Naive thymus-derived CD4-positive, alpha-beta T cell (primary cell): ENCODE results near the gene NGEF. TPM values are rescaled to one million over a fixed set of nuclear protein-coding genes. Genes with fewer than 3 reads are reported as not detected.

Experiments used
- ATAC-seq: fragments of 150-1000 bp; cut with Tn5 transposase; 2 replicates; pipeline ENCODE4 v1.10.0; 2021; ENCODE audit warnings: mild to moderate bottlenecking, moderate library complexity
- CTCF ChIA-PET: fragments of 350-600 bp; sonication (Branson Sonifier 250); formaldehyde crosslinking; loops from one replicate; lab custom pipeline; 2021; ENCODE audit warnings: antibody characterized with exemption; lab: Charles Lee
- POLR2A ChIA-PET: fragments of 350-600 bp; sonication (Branson Sonifier 250); formaldehyde crosslinking; loops from one replicate; lab custom pipeline; 2021; ENCODE audit warnings: antibody characterized with exemption, inconsistent platforms; lab: Charles Lee
- DNase-seq, 9 donors: peaks; one replicate each; pipeline versions ENCODE4 v3.0.0 to v3.0.0-alpha.2; 2020 to 2022; ENCODE audit warnings: mixed read lengths in 1 of 9
- H3K27ac ChIP-seq: one replicate; pipeline ENCODE4 v1.7.0; 2013; ENCODE audit warnings: mild to moderate bottlenecking, low read depth, low read length, moderate library complexity
- H3K27me3 ChIP-seq, 2 donors: one replicate each; pipeline ENCODE4 v1.7.0; 2013; ENCODE audit warnings: low read length in 2 of 2, mild to moderate bottlenecking in 2 of 2, moderate library complexity in 2 of 2; ENCODE audit not compliant: control insufficient read depth in 2 of 2, insufficient read depth in 2 of 2
- H3K36me3 ChIP-seq, 3 experiments: 1 replicate in 2 of 3; 2 replicates in 1 of 3; pipeline ENCODE4 v1.7.0; 2013; ENCODE audit warnings: low read length in 3 of 3, mild to moderate bottlenecking in 3 of 3, moderate library complexity in 1 of 3; ENCODE audit not compliant: insufficient read depth in 3 of 3, control insufficient read depth in 2 of 3
- H3K4me1 ChIP-seq, 2 donors: one replicate each; pipeline ENCODE4 v1.7.0; 2013; ENCODE audit warnings: low read length in 2 of 2, mild to moderate bottlenecking in 2 of 2, moderate library complexity in 1 of 2; ENCODE audit not compliant: control insufficient read depth in 2 of 2, insufficient read depth in 2 of 2
- H3K4me3 ChIP-seq: 2 replicates; pipeline ENCODE4 v1.7.0; 2013; ENCODE audit warnings: mild to moderate bottlenecking, low read length
- H3K9me3 ChIP-seq, 3 experiments: 1 replicate in 2 of 3; 2 replicates in 1 of 3; pipeline ENCODE4 v1.7.0; 2013; ENCODE audit warnings: low read length in 3 of 3; ENCODE audit not compliant: control insufficient read depth in 2 of 3
- H3K27ac Mint-ChIP-seq, 9 donors: one replicate each; pipeline ENCODE4 v1.8.0; 2020 to 2022; ENCODE audit warnings: mixed read lengths in 9 of 9, mild to moderate bottlenecking in 8 of 9, moderate library complexity in 5 of 9, inconsistent platforms in 2 of 9
- H3K27me3 Mint-ChIP-seq, 5 donors: one replicate each; pipeline ENCODE4 v1.8.0; 2021 to 2022; ENCODE audit warnings: mixed read lengths in 5 of 5, mild to moderate bottlenecking in 1 of 5
- H3K36me3 Mint-ChIP-seq, 5 donors: one replicate each; pipeline ENCODE4 v1.8.0; 2020 to 2022; ENCODE audit warnings: mixed read lengths in 5 of 5, mild to moderate bottlenecking in 3 of 5, inconsistent platforms in 1 of 5
- H3K4me1 Mint-ChIP-seq, 7 donors: one replicate each; pipeline ENCODE4 v1.8.0; 2020 to 2022; ENCODE audit warnings: mixed read lengths in 7 of 7, mild to moderate bottlenecking in 3 of 7, inconsistent platforms in 1 of 7
- H3K4me3 Mint-ChIP-seq, 10 donors: one replicate each; pipeline ENCODE4 v1.8.0; 2020 to 2022; ENCODE audit warnings: mild to moderate bottlenecking in 10 of 10, mixed read lengths in 10 of 10, moderate library complexity in 6 of 10, inconsistent platforms in 2 of 10
- H3K9me3 Mint-ChIP-seq, 11 donors: one replicate each; pipeline ENCODE4 v1.8.0; 2020 to 2022; ENCODE audit warnings: mixed read lengths in 11 of 11, mild to moderate bottlenecking in 4 of 11, inconsistent platforms in 1 of 11, moderate library complexity in 1 of 11
- intact Hi-C, 2 donors: fragments of 100-400 bp; cut with micrococcal nuclease; formaldehyde crosslinking; loops; one replicate each; pipeline ENCODE4 v1.15.1; 2023
- polyA plus RNA-seq, 2 donors: library from polyadenylated mRNA; unstranded; fragments of 300-500 nt; fragmentation: Illumina TruSeq; gene quantifications; one replicate each; pipeline ENCODE4 v1.2.3, GENCODE V29; 2021
- total RNA-seq, 6 experiments: library from RNA in 5 of 6; stranded (reverse) in 5 of 6; gene quantifications; 1 replicate in 5 of 6; 2 replicates in 1 of 6; pipeline ENCODE4 v1.2.3 and lab custom pipeline; 2021 to 2026

Gene NGEF
- total and polyA plus RNA-seq, 7 experiments from 2014 or later = not detected

- Histone ChIP-seq H3K9me3 (no peaks in the 10 kb centered on the region), H3K4me3 (no peak overlapping the region), H3K36me3 (no peaks in the 10 kb centered on the region), H3K4me1 (no peaks in the 10 kb centered on the region), H3K27ac (no peak overlapping the region), H3K27me3 (no peaks in the 10 kb centered on the region)
- Mint-ChIP-seq H3K36me3 (no peaks in the 10 kb centered on the region), H3K9me3 (peaks cover 0 to 1% (median 0%) of the 10 kb centered on the region in 11 donors), H3K27ac (no peak overlapping the region), H3K4me3 (no peak overlapping the region), H3K4me1 (no peaks in the 10 kb centered on the region), H3K27me3 (no peaks in the 10 kb centered on the region)
- CTCF ChIA-PET = interaction anchor here (0.8 kb wide), 1 partner anchor 30 kb away, joined by 3 read pairs; no protein-coding TSS in a partner anchor
- POLR2A ChIA-PET = no interaction called here
- intact Hi-C loops = no loop called here
- no peak for ATAC-seq
- no peak for DNase-seq
These were observed 128.3 kb downstream of the NGEF start for GRCh38 chr2:232884549-232885263.

DNA sequence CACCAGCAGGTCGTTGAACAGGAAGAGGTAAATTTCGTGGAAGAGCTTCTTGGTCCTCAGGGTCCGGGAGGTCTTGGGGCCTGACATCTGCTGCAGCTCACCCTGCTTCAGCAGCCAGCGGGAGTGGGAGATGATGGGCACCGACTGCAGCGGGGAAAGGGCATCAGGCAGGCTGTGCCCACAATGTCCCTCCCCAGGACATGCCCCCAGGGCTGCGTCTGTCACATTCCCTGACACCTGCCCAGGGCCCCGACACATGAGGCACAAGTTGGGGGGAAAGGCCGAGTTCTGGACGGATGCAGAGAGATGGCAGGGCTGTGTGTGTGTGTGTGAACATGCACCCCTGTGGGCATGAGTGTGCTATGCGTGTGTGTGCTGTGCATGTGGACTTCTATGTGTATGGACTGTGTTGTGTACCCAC is 129.0 kb downstream of the NGEF start:
- CTCF ChIA-PET = interaction anchor here (0.8 kb wide), 1 partner anchor 30 kb away, joined by 3 read pairs; no protein-coding TSS in a partner anchor
- Mint-ChIP-seq H3K4me1 (no peaks in the 10 kb centered on the region), H3K4me3 (no peak overlapping the region), H3K27ac (no peak overlapping the region), H3K36me3 (no peaks in the 10 kb centered on the region), H3K9me3 (peaks cover 0 to 1% (median 0%) of the 10 kb centered on the region in 11 donors), H3K27me3 (no peaks in the 10 kb centered on the region)
- POLR2A ChIA-PET = no interaction called here
- DNase-seq (no peak), ATAC-seq (no peak)
- Histone ChIP-seq H3K27me3 (no peaks in the 10 kb centered on the region), H3K27ac (no peak overlapping the region), H3K36me3 (no peaks in the 10 kb centered on the region), H3K4me1 (no peaks in the 10 kb centered on the region), H3K9me3 (no peaks in the 10 kb centered on the region), H3K4me3 (no peak overlapping the region)
- intact Hi-C loops = no loop called here

DNA sequence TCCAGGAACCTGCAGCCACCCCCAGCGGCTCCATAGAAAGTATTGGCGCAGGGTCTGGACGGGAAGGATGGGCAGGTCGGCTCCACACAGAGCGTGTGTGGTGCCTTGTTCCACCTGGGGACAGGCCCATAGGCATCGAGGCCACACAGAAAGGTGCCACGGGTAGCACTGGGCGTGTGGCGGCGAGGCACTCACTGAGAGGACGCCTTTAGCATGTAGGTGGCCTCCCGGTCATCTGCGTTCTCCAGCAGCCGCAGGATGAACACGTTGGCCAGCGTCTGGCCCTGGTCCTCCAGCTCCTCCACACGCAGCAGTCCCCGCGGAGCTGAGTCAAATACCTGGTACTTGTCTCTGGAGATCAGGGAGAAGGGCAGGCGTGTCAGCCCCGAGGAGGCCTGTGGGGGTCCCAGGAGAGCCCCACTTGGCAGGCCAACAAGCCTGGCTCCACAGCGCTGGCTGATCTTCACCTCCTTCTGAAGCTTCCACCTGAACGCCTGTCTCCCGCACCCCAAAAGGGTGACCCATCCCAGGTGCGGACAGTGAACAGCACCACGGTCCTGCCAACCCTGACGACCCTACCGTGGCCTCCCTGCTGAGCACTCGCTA is 129.8 kb downstream of the NGEF start:
- CTCF ChIA-PET = interaction anchor here (0.6 kb wide), 1 partner anchor 345 kb away, joined by 4 read pairs; no protein-coding TSS in a partner anchor
- no peaks in the 10 kb centered on the region for H3K9me3 ChIP-seq
- peaks cover 0 to 4% (median 0%) of the 10 kb centered on the region in 5 donors for H3K27me3 Mint-ChIP-seq
- H3K36me3 Mint-ChIP-seq = no peaks in the 10 kb centered on the region
- no peak overlapping the region for H3K27ac Mint-ChIP-seq
- H3K27me3 ChIP-seq = no peaks in the 10 kb centered on the region
- no peak overlapping the region for H3K27ac ChIP-seq
- H3K4me1 Mint-ChIP-seq = no peaks in the 10 kb centered on the region
- H3K4me1 ChIP-seq = no peaks in the 10 kb centered on the region
- POLR2A ChIA-PET = interaction anchor here (0.6 kb wide), 1 partner anchor 531 kb away, joined by 3 read pairs; no protein-coding TSS in a partner anchor
- H3K4me3 ChIP-seq = no peak overlapping the region
- intact Hi-C loops = no loop called here
- no peak for ATAC-seq
- H3K9me3 Mint-ChIP-seq = peaks cover 0 to 1% (median 0%) of the 10 kb centered on the region in 11 donors
- no peak overlapping the region for H3K4me3 Mint-ChIP-seq
- no peak for DNase-seq
- H3K36me3 ChIP-seq = no peaks in the 10 kb centered on the region

DNA sequence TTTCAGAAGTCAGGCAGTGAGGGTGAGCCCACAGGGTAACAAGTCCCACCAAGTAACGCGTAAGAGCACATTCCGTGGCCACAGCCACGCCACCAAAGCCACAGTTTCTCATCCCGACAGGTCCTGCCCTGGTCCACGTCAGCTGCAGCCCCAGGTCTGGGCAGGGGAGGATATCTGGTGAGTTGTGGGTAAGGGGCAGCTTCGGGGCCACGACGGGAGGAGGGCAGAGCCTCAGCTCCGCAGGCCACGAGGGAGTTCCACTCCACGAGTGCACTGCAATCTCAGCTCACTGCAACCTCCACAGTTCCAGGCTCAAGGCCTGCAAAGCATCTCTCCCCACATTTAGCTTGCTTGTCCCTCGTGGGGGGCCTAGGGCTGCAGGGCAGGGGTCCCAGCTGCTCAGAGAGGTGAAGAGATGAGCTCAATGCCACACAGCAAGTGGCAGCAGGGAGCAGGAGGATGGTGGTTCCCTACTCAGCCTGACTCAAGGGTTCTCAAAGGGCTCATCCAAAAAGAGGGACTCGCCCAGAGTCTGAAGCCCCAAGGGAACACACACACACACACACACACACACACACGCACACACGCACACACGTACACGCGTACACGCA is 130.4 kb downstream of the NGEF start:
- intact Hi-C loops = no loop called here
- Histone ChIP-seq H3K36me3 (no peaks in the 10 kb centered on the region), H3K27me3 (no peaks in the 10 kb centered on the region), H3K9me3 (no peaks in the 10 kb centered on the region), H3K4me1 (no peaks in the 10 kb centered on the region), H3K27ac (no peak overlapping the region), H3K4me3 (no peak overlapping the region)
- Mint-ChIP-seq H3K27me3 (peaks cover 0 to 9% (median under 1%) of the 10 kb centered on the region in 5 donors), H3K27ac (no peak overlapping the region), H3K4me3 (no peak overlapping the region), H3K9me3 (peaks cover 0 to 1% (median 0%) of the 10 kb centered on the region in 11 donors), H3K4me1 (peaks cover 0 to 2% (median 0%) of the 10 kb centered on the region in 7 donors), H3K36me3 (no peaks in the 10 kb centered on the region)
- CTCF ChIA-PET = interaction anchor here (0.6 kb wide), 1 partner anchor 344 kb away, joined by 4 read pairs; no protein-coding TSS in a partner anchor
- DNase-seq = no peak
- ATAC-seq = no peak
- POLR2A ChIA-PET = interaction anchor here (0.6 kb wide), 1 partner anchor 531 kb away, joined by 3 read pairs; no protein-coding TSS in a partner anchor

DNA sequence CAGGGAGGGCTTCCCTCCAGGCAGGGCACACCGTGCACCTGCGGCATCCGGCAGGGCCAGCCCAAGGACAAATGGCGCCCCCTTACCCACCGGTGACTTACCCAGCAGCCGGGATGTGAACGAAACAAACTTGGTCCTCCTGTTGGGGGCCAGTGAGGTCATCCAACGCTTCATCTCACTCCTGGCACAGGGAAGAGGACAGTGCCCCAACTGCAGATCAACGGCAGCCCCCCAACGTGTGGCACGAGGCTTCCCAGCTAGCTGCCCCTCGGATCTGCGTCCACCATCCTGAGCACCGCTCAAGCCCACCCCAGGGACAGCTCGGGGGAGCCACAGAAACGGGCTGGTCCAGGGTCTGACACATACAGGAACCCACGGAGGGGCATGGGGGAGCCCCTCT is 131.0 kb downstream of the NGEF start:
- ChIA-PET POLR2A (no interaction called here), CTCF (no interaction called here)
- Histone ChIP-seq H3K9me3 (no peaks in the 10 kb centered on the region), H3K27me3 (no peaks in the 10 kb centered on the region), H3K27ac (no peak overlapping the region), H3K4me1 (no peaks in the 10 kb centered on the region), H3K4me3 (no peak overlapping the region), H3K36me3 (no peaks in the 10 kb centered on the region)
- H3K4me1 Mint-ChIP-seq = peaks cover 0 to 2% (median 0%) of the 10 kb centered on the region in 7 donors
- peaks cover 0 to 11% (median 3%) of the 10 kb centered on the region in 5 donors for H3K27me3 Mint-ChIP-seq
- H3K36me3 Mint-ChIP-seq = no peaks in the 10 kb centered on the region
- ATAC-seq = no peak
- H3K27ac Mint-ChIP-seq = no peak overlapping the region
- no peak overlapping the region for H3K4me3 Mint-ChIP-seq
- peaks cover 0 to 1% (median 0%) of the 10 kb centered on the region in 11 donors for H3K9me3 Mint-ChIP-seq
- no peak for DNase-seq
- intact Hi-C loops = no loop called here

GRCh38 chr2:232880764-232881351 is 132.2 kb downstream of the NGEF start:
- ATAC-seq = no peak

More at GRCh38 chr2:232880764-232881351, 132.2 kb downstream of the NGEF start:
- H3K27me3 ChIP-seq = no peaks in the 10 kb centered on the region
- H3K4me1 ChIP-seq = no peaks in the 10 kb centered on the region
- ChIA-PET CTCF (no interaction called here), POLR2A (no interaction called here)
- no peaks in the 10 kb centered on the region for H3K9me3 ChIP-seq
- H3K27ac ChIP-seq = no peak overlapping the region
- intact Hi-C loops = no loop called here
- Mint-ChIP-seq H3K4me1 (peaks cover 0 to 2% (median 0%) of the 10 kb centered on the region in 7 donors), H3K4me3 (no peak overlapping the region), H3K9me3 (peaks cover 0 to 1% (median 0%) of the 10 kb centered on the region in 11 donors), H3K36me3 (no peaks in the 10 kb centered on the region), H3K27me3 (peaks cover 0 to 11% (median 3%) of the 10 kb centered on the region in 5 donors), H3K27ac (no peak overlapping the region)
- H3K36me3 ChIP-seq = no peaks in the 10 kb centered on the region
- no peak overlapping the region for H3K4me3 ChIP-seq
- no peak for DNase-seq
